ENCODE measurements around the gene ANAPC5. TPM values are rescaled to one million over a fixed set of nuclear protein-coding genes. Genes with fewer than 3 reads are reported as not detected.

The ANAPC5 gene
- total RNA-seq, result 148 and 180 TPM in 2 replicates

DNA sequence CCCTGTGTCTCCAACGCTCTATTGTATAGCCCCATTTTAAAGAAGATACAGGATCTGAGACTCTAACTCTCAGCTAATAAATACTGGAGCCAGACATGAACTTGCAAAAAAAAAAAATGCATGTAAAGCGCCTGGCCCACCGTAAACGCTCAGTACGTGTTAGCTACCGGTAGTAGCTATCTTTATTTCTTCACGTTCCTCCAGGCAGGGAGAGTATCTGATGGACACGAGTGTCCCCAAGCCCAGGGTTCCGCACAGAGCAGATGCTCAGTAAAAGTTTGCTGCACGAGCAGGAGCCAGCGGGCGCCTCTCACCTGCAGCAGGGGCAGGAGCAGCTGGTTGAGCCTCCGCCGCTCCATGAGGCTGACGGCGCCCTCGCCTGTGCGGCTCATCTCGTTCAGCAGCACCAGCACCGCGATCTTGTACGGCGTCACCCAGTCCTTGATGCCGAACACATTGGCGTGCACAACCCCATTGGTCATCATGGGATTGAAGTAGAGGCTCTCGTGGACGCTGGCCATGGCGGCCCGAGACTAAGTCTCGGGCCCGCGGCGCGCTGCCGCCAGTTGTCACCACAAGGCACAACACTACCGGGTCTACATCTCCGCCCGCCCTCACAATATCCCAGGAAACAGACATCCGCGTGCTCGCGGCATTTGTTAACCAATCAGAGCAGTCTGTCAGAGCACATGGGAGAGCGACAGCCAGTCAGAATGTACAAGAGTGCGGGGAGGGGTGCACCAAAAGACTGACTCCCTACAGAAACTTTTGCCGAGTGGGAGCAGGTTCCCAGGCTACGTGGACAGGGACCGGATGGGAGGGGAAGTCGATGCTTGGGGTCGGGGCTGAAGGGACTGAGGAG lies at the start of gene ANAPC5:
TSS of gene ANAPC5 (minus strand) at position 592 of the 862 bp plus-strand sequence. CDS start at position 521, 71 bp downstream.
- no peak for TF ChIP-seq CTCF (IDR thresholded peaks at IDR 0.05; ENCODE audit: insufficient read depth, low read depth, low read length)
- H3K4me3 ChIP-seq (ENCODE audit: low read depth, low read length), result peak within 1 kb of the TSS; percentile 99

DNA sequence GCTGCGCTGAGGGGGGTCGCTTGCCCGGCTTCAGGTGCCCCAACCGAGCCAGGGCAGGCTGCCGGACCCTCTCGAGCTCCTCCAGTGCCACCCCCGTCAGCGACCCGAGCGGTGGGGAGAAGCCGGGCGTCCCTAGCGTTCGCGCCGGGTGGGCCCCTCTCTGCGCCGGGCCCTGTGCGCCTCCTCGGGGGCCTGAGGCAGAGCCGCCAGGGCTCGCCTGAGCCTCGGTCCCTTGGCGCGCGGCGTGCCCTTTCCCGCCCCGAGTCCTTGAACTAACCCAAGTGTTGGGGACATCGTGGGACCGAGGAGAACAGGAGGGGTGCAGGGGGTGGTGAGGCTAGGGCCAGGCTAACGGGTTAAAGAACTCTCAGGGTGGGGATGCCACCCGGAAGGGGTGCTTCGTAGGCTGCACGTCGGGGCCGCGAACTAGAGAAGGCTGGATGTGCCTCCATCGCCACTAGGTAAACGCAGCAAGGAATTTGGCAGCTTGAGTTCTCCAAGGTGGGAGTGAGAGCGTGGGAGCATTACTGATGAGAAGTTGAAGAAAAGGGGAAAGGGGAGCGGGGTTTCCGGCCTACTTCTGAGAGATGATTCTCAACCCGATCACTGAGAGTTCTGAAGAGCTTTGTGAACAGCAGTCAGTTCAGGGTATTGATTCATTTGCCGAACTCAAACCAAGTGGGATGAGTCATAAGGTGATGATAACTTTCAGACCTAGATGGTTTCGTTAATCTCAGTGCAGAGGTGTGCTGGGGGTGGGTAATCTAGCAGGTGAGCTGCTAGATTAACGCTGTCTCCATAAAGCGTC lies 48.3 kb upstream of the ANAPC5 start:
- DNase-seq (ENCODE audit: low read depth), result peak; percentile 39
- H3K4me3 ChIP-seq (ENCODE audit: low read depth, low read length), result peak overlapping the region; percentile 96
- TF ChIP-seq CTCF (IDR thresholded peaks at IDR 0.05; ENCODE audit: insufficient read depth, low read depth, low read length), result no peak

More for the DNA sequence above, at the start of gene ANAPC5:
- DNase-seq (ENCODE audit: low read depth), result peak; percentile 99

DNA sequence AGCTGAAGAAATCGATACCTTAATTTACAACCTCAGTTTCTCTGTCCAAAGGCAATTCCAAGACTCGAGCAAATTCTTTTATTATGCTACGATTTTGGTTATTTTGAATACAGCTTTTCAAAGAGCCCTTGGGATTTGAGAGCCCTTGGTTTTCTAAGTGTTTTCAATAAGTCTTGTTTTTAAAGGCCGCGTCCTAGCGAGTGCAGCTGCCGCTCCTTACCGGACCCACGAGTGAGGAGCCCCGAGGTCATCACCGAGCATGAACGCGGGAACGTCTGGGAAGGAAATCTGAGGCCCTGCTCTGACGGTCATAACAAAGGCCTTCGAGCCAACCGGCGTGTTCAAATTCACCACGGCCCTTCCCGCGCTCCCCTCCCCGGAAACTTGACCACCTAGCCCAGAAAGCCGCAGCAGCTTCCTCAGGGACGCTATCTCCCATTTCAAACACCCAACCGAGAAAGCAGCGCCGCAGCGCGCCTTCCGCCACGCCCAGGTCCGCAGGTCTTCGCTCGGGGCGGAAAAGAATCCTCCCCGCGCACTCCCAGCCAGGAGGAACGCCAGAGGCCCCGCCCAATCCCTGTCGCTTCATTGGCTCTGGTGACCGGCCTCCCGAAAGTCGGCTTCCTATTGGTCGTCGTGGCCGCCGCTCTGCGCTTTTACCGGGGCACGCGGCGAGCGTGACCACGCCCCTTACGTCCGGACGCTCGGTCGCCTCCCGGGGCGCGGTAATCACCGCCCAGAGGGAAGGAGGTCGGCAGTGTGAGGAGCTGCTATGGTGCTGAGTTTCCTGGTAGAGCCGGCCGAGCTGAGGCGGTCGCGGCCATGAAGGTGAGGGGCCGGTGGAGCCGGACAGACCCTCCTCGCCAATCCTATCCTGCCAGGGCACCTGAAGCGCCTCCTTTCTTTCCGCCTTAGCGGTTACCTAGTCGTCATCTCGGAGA lies 47.5 kb upstream of the ANAPC5 start, which contains the start of gene RNF34:
TSS of gene RNF34 (plus strand) at position 728 of the 941 bp plus-strand sequence. CDS start at position 823, 95 bp downstream.
- peak within 1 kb of the TSS; percentile 96 for H3K4me3 ChIP-seq (ENCODE audit: low read depth, low read length)
- TF ChIP-seq CTCF (IDR thresholded peaks at IDR 0.05; ENCODE audit: insufficient read depth, low read depth, low read length), result no peak
- peak; percentile 98 for DNase-seq (ENCODE audit: low read depth)

GRCh38 chr12:121398355-121398754 lies 46.1 kb upstream of the ANAPC5 start:
- no peak overlapping the region for H3K4me3 ChIP-seq (ENCODE audit: low read depth, low read length)
- TF ChIP-seq CTCF (IDR thresholded peaks at IDR 0.05; ENCODE audit: insufficient read depth, low read depth, low read length), result no peak
- no peak for DNase-seq (ENCODE audit: low read depth)

GRCh38 chr12:121397521-121397920 lies 45.3 kb upstream of the ANAPC5 start:
- TF ChIP-seq CTCF (IDR thresholded peaks at IDR 0.05; ENCODE audit: insufficient read depth, low read depth, low read length), result no peak
- DNase-seq (ENCODE audit: low read depth), result no peak
- H3K4me3 ChIP-seq (ENCODE audit: low read depth, low read length), result no peak overlapping the region

GRCh38 chr12:121392325-121392716 lies 40.1 kb upstream of the ANAPC5 start:
- H3K4me3 ChIP-seq (ENCODE audit: low read depth, low read length), result peak overlapping the region; percentile 46
- DNase-seq (ENCODE audit: low read depth), result no peak
- TF ChIP-seq CTCF (IDR thresholded peaks at IDR 0.05; ENCODE audit: insufficient read depth, low read depth, low read length), result no peak
